Liver (tissue), 9 donors: ENCODE measurements around the gene OR6A2. TPM values are rescaled to one million over a fixed set of nuclear protein-coding genes. Genes with fewer than 3 reads are reported as not detected.

Experiments
- DNase-seq: peaks from one replicate; pipeline ENCODE4 v3.0.0-alpha.2; 2017; ENCODE audit warnings: low spot score
- H3K27ac ChIP-seq, 2 donors: one replicate each; pipeline ENCODE4 v1.7.0; 2013; ENCODE audit warnings: inconsistent platforms in 2 of 2, low read length in 2 of 2, control low read depth in 1 of 2, low read depth in 1 of 2, mild to moderate bottlenecking in 1 of 2
- H3K27me3 ChIP-seq, 4 donors: one replicate each; pipeline versions ENCODE4 v1.6.1 to v1.7.0; 2013; ENCODE audit warnings: low read length in 3 of 4, inconsistent platforms in 1 of 4, mild to moderate bottlenecking in 1 of 4, moderate library complexity in 1 of 4; ENCODE audit not compliant: control insufficient read depth in 4 of 4, insufficient read depth in 4 of 4
- H3K36me3 ChIP-seq, 4 donors: one replicate each; pipeline versions ENCODE4 v1.6.1 to v1.7.0; 2013; ENCODE audit warnings: low read length in 3 of 4, mild to moderate bottlenecking in 3 of 4, low read depth in 1 of 4, moderate library complexity in 1 of 4; ENCODE audit not compliant: control insufficient read depth in 4 of 4, insufficient read depth in 3 of 4
- H3K4me1 ChIP-seq, 4 donors: one replicate each; pipeline versions ENCODE4 v1.6.1 to v1.7.0; 2013; ENCODE audit warnings: low read length in 3 of 4, mild to moderate bottlenecking in 3 of 4, moderate library complexity in 1 of 4; ENCODE audit not compliant: control insufficient read depth in 4 of 4, insufficient read depth in 4 of 4
- H3K4me3 ChIP-seq, 3 donors: one replicate each; pipeline versions ENCODE4 v1.6.1 to v1.7.0; 2013; ENCODE audit warnings: low read length in 3 of 3, control low read depth in 1 of 3, low read depth in 1 of 3, mild to moderate bottlenecking in 1 of 3
- H3K9ac ChIP-seq, 2 donors: one replicate each; pipeline ENCODE4 v1.7.0; 2013; ENCODE audit warnings: low read length in 2 of 2, mild to moderate bottlenecking in 2 of 2, moderate library complexity in 2 of 2, control low read depth in 1 of 2, low read depth in 1 of 2
- H3K9me3 ChIP-seq, 4 donors: one replicate each; pipeline versions ENCODE4 v1.6.1 to v1.7.0; 2013; ENCODE audit warnings: low read length in 3 of 4; ENCODE audit not compliant: control insufficient read depth in 4 of 4
- EGR1 ChIP-seq, 2 donors: IDR thresholded peaks; 2 replicates each; pipeline ENCODE4 v1.6.1; 2016 to 2018; ENCODE audit warnings: antibody characterized with exemption in 2 of 2, low read depth in 2 of 2
- FOXA1 ChIP-seq: IDR thresholded peaks from 2 replicates; pipeline ENCODE4 v1.6.1; 2016; ENCODE audit warnings: antibody characterized with exemption
- FOXA2 ChIP-seq: IDR thresholded peaks from 2 replicates; pipeline ENCODE4 v1.6.1; 2016; ENCODE audit warnings: antibody characterized with exemption
- GABPA ChIP-seq, 2 donors: IDR thresholded peaks in 1 of 2; conservative IDR thresholded peaks in 1 of 2; 2 replicates each; pipeline ENCODE4 v1.6.1; 2016; ENCODE audit warnings: antibody characterized with exemption in 2 of 2, mild to moderate bottlenecking in 1 of 2, moderate library complexity in 1 of 2
- HNF4A ChIP-seq, 2 donors: conservative IDR thresholded peaks; 2 replicates each; pipeline ENCODE4 v1.6.1; 2016; ENCODE audit warnings: antibody characterized with exemption in 2 of 2, mild to moderate bottlenecking in 2 of 2
- HNF4G ChIP-seq: IDR thresholded peaks from 2 replicates; pipeline ENCODE4 v1.6.1; 2016; ENCODE audit warnings: antibody characterized with exemption
- JUND ChIP-seq, 2 donors: IDR thresholded peaks; 2 replicates each; pipeline ENCODE4 v1.6.1; 2016; ENCODE audit warnings: antibody characterized with exemption in 2 of 2
- NR2F2 ChIP-seq: IDR thresholded peaks from 2 replicates; pipeline ENCODE4 v1.6.1; 2016; ENCODE audit warnings: antibody characterized with exemption
- RAD21 ChIP-seq, 2 donors: IDR thresholded peaks; 2 replicates each; pipeline ENCODE4 v1.6.1; 2016; ENCODE audit warnings: antibody characterized with exemption in 2 of 2, mild to moderate bottlenecking in 2 of 2
- RXRA ChIP-seq, 2 donors: IDR thresholded peaks; 2 replicates each; pipeline ENCODE4 v1.6.1; 2017 to 2018; ENCODE audit warnings: antibody characterized with exemption in 2 of 2, mild to moderate bottlenecking in 1 of 2
- SP1 ChIP-seq: IDR thresholded peaks from 2 replicates; pipeline ENCODE4 v1.6.1; 2018; ENCODE audit warnings: antibody characterized with exemption, mild to moderate bottlenecking
- TAF1 ChIP-seq: conservative IDR thresholded peaks from 2 replicates; pipeline ENCODE4 v1.6.1; 2016; ENCODE audit warnings: antibody characterized with exemption, mild to moderate bottlenecking
- YY1 ChIP-seq: IDR thresholded peaks from 2 replicates; pipeline ENCODE4 v1.6.1; 2016; ENCODE audit warnings: antibody characterized with exemption, mild to moderate bottlenecking
- WGBS: extraction: QIAGEN DNeasy Blood & Tissue Kit; methylation state at CpG from one replicate; pipeline ENCODE4 v1.1.7; 2013; 5-methylcytosine and 5-hydroxymethylcytosine counted together
- polyA plus RNA-seq, 2 donors: library from polyadenylated mRNA; stranded (reverse) in 1 of 2; unstranded in 1 of 2; fragments of 200-250 nt in 1 of 2; fragments of >200 nt in 1 of 2; fragmentation: Nextera tagmentation in 1 of 2; extraction: Ambion mirVana in 1 of 2; gene quantifications; one replicate each; pipeline versions ENCODE4 v1.2.1 to v1.2.3, GENCODE V29; 2013 to 2015
- total RNA-seq, 2 donors: library from RNA; depleted of rRNA; stranded (reverse); fragments of >200 nt; gene quantifications; one replicate each; pipeline ENCODE4 v1.2.3, GENCODE V29; 2014
- TF ChIP-seq, protein P1 (sequence below): fragments of 150-350 bp; IDR thresholded peaks from 2 replicates; pipeline ENCODE4 v1.5.1; 2017; ENCODE audit warnings: improper control_type of control experiment, low read depth, low read length; ENCODE audit not compliant: missing input control
- TF ChIP-seq, protein P2 (sequence below): IDR thresholded peaks from 2 replicates; pipeline ENCODE4 v1.6.1; 2016; ENCODE audit warnings: antibody characterized with exemption
- TF ChIP-seq, protein P3 (sequence below): IDR thresholded peaks from 2 replicates; pipeline ENCODE4 v1.6.1; 2016; ENCODE audit warnings: antibody characterized with exemption, mild to moderate bottlenecking
- TF ChIP-seq, protein P4 (sequence below): IDR thresholded peaks from 2 replicates; pipeline ENCODE4 v1.6.1; 2016; ENCODE audit warnings: antibody characterized with exemption
- donor health status: healthy.
- donor health status: healthy.
- donor health status: healthy.
- donor health status: healthy.
- donor health status: healthy.

The OR6A2 gene
- total and polyA plus RNA-seq, 4 donors: 0.08 TPM; not detected in 3

- H3K27ac ChIP-seq: no peak overlapping the region
- no peaks in the 10 kb centered on the region for H3K27me3 ChIP-seq
- no peak for DNase-seq
- WGBS: 5% methylated on average over 5 of the region's 5 CpGs
- no peaks in the 10 kb centered on the region for H3K36me3 ChIP-seq
- H3K4me1 ChIP-seq: peaks cover 3 to 13% (median 9%) of the 10 kb centered on the region in 4 donors
- no peak overlapping the region for H3K4me3 ChIP-seq
- no peaks in the 10 kb centered on the region for H3K9me3 ChIP-seq
- TF ChIP-seq YY1 (no peak), RAD21 (IDR thresholded peaks at IDR 0.05) (peak; percentile 60 to 79)
- TF ChIP-seq, protein P1, sequence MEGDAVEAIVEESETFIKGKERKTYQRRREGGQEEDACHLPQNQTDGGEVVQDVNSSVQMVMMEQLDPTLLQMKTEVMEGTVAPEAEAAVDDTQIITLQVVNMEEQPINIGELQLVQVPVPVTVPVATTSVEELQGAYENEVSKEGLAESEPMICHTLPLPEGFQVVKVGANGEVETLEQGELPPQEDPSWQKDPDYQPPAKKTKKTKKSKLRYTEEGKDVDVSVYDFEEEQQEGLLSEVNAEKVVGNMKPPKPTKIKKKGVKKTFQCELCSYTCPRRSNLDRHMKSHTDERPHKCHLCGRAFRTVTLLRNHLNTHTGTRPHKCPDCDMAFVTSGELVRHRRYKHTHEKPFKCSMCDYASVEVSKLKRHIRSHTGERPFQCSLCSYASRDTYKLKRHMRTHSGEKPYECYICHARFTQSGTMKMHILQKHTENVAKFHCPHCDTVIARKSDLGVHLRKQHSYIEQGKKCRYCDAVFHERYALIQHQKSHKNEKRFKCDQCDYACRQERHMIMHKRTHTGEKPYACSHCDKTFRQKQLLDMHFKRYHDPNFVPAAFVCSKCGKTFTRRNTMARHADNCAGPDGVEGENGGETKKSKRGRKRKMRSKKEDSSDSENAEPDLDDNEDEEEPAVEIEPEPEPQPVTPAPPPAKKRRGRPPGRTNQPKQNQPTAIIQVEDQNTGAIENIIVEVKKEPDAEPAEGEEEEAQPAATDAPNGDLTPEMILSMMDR: peak; percentile 78
- no peak overlapping the region for H3K9ac ChIP-seq
These were observed 44.1 kb downstream of the OR6A2 start for GRCh38 chr11:6755303-6755952.

DNA sequence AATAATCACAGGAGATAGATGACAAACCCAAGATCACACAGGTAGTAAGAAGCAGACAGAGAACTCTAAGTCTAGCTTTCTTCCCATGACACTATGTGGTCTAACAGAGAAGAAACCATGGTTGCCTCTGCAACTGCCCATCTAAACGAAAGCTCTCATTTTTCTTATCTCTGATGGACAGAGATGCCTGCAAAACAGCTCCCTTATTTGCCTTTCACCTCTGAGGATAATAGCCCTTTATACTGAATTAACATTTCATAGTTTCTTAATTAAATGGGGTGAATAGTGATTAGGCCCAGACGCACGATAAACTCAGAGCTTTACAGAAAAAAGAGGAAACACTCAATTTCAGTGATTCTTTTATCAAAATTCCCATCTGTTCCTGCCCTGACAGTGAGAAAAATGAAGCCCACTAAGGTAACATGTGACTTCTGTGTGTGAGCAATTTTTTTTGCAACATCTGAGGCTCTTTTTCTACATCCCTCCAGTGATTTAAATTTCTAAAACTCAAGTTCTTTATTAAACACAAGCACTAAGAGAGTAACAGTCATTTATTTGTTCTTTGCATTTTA is 52.3 kb downstream of the OR6A2 start:
- Histone ChIP-seq H3K9ac (no peak overlapping the region), H3K27ac (peak overlapping the region in 1 of 2 donors; percentile 77), H3K36me3 (no peaks in the 10 kb centered on the region), H3K4me1 (peaks cover 0 to 1% (median 0%) of the 10 kb centered on the region in 4 donors), H3K9me3 (no peaks in the 10 kb centered on the region), H3K27me3 (no peaks in the 10 kb centered on the region), H3K4me3 (no peak overlapping the region)
- 83% methylated on average over 3 of the region's 3 CpGs for WGBS
- TF ChIP-seq RAD21 (IDR thresholded peaks at IDR 0.05): no peak
- DNase-seq: no peak

DNA sequence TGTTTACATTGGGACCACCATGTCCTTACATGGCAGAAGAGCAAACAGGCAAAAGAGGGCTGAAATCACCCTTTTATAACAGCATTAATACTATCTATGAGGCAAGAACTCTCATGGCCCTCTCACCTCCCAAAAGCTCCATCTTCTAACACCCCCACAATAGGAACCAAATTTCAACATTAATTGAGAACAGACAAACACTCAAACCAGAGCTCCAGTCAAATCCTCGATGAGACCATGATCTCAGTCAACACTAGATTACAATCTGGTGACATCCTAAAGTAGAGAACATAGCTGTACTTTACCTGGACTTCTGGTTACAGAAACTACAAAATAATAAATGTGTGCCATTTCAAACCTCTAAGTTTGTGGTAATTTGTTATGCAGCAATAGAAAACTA is 52.9 kb downstream of the OR6A2 start:
- no peak for DNase-seq
- H3K9ac ChIP-seq: no peak overlapping the region
- peaks cover 0 to 1% (median 0%) of the 10 kb centered on the region in 4 donors for H3K4me1 ChIP-seq
- H3K4me3 ChIP-seq: peak overlapping the region in 1 of 3 donors; percentile 28
- no peaks in the 10 kb centered on the region for H3K9me3 ChIP-seq
- no peaks in the 10 kb centered on the region for H3K27me3 ChIP-seq
- peak overlapping the region; percentile 44 to 77 for H3K27ac ChIP-seq
- no peaks in the 10 kb centered on the region for H3K36me3 ChIP-seq
- WGBS: 62% methylated on average over 1 of the region's 1 CpG
- no peak for TF ChIP-seq SP1
- no peak for TF ChIP-seq RXRA (IDR thresholded peaks at IDR 0.05)
- no peak for TF ChIP-seq HNF4G
- TF ChIP-seq, protein P2, sequence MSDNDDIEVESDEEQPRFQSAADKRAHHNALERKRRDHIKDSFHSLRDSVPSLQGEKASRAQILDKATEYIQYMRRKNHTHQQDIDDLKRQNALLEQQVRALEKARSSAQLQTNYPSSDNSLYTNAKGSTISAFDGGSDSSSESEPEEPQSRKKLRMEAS: no peak
- TF ChIP-seq, protein P1: no peak
- TF ChIP-seq FOXA1: no peak
- TF ChIP-seq, protein P3, sequence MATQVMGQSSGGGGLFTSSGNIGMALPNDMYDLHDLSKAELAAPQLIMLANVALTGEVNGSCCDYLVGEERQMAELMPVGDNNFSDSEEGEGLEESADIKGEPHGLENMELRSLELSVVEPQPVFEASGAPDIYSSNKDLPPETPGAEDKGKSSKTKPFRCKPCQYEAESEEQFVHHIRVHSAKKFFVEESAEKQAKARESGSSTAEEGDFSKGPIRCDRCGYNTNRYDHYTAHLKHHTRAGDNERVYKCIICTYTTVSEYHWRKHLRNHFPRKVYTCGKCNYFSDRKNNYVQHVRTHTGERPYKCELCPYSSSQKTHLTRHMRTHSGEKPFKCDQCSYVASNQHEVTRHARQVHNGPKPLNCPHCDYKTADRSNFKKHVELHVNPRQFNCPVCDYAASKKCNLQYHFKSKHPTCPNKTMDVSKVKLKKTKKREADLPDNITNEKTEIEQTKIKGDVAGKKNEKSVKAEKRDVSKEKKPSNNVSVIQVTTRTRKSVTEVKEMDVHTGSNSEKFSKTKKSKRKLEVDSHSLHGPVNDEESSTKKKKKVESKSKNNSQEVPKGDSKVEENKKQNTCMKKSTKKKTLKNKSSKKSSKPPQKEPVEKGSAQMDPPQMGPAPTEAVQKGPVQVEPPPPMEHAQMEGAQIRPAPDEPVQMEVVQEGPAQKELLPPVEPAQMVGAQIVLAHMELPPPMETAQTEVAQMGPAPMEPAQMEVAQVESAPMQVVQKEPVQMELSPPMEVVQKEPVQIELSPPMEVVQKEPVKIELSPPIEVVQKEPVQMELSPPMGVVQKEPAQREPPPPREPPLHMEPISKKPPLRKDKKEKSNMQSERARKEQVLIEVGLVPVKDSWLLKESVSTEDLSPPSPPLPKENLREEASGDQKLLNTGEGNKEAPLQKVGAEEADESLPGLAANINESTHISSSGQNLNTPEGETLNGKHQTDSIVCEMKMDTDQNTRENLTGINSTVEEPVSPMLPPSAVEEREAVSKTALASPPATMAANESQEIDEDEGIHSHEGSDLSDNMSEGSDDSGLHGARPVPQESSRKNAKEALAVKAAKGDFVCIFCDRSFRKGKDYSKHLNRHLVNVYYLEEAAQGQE: no peak
- no peak for TF ChIP-seq JUND (IDR thresholded peaks at IDR 0.05)
- TF ChIP-seq YY1: no peak
- TF ChIP-seq, protein P4, sequence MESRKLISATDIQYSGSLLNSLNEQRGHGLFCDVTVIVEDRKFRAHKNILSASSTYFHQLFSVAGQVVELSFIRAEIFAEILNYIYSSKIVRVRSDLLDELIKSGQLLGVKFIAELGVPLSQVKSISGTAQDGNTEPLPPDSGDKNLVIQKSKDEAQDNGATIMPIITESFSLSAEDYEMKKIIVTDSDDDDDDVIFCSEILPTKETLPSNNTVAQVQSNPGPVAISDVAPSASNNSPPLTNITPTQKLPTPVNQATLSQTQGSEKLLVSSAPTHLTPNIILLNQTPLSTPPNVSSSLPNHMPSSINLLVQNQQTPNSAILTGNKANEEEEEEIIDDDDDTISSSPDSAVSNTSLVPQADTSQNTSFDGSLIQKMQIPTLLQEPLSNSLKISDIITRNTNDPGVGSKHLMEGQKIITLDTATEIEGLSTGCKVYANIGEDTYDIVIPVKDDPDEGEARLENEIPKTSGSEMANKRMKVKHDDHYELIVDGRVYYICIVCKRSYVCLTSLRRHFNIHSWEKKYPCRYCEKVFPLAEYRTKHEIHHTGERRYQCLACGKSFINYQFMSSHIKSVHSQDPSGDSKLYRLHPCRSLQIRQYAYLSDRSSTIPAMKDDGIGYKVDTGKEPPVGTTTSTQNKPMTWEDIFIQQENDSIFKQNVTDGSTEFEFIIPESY: no peak
- no peak for TF ChIP-seq FOXA2
- TF ChIP-seq NR2F2: no peak
- TF ChIP-seq TAF1: no peak
- no peak for TF ChIP-seq EGR1 (IDR thresholded peaks at IDR 0.05; ENCODE audit: low read depth in 2 of 2)
- TF ChIP-seq GABPA (IDR thresholded peaks at IDR 0.05 in 1 of 2, conservative IDR thresholded peaks at IDR 0.05 in 1 of 2): no peak
- no peak for TF ChIP-seq RAD21 (IDR thresholded peaks at IDR 0.05)
- no peak for TF ChIP-seq HNF4A (conservative IDR thresholded peaks at IDR 0.05)
